OCI-LY1 (cell line): ENCODE results near the gene GRK5.

Experiments used
- EZH2 ChIP-seq: fragments of 200-600 bp; sonication (generic), shearing (Covaris generic); IDR thresholded peaks from 2 replicates; pipeline ENCODE4 v1.8.0; 2017; ENCODE audit warnings: borderline replicate concordance, mixed run types, mild to moderate bottlenecking, antibody characterized with exemption, low read length, moderate library complexity, mixed read lengths
- TF ChIP-seq, protein P1 (sequence below): fragments of 200-600 bp; sonication (generic), shearing (Covaris generic); IDR thresholded peaks from 2 replicates; pipeline ENCODE4 v1.5.1; 2017; ENCODE audit warnings: mild to moderate bottlenecking, antibody characterized with exemption, low read length, moderate library complexity, mixed read lengths

DNA sequence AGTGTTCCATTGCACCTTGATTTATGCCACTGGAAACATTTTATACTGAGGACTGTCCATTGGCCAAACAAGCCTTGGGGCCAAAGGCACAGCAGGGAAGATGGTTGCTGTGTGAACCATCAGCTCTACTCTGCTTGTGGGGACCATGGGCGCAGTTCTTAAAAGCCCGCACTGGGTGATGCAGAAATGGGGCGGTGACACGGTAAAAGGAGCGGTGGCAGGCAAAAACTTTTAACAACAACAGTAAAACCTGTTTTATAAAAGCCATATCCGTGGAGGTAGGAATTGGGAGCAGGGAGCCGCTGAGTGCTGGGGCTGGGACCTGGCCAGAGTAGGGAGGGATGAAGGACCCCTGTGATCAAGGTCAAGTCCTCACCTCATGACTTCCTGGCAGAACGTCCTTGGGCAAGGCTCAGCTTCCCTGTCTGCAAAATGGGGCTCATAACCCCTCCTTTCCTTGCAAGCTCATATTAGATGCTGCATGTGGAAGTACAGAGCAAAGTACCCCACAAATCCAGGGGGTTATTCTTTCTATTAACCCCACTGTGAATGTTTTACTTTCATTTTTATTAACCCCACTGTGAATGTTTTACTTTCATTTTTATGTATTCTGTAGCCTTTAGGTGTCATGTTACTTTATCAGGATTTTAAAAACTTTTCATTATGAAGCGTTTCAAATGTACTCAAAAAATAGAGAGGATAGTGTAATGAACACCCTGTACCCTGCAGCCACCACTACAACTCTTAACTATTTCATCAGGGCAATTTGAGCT, 78.3 kb downstream of the GRK5 start:
- TF ChIP-seq, protein P1, sequence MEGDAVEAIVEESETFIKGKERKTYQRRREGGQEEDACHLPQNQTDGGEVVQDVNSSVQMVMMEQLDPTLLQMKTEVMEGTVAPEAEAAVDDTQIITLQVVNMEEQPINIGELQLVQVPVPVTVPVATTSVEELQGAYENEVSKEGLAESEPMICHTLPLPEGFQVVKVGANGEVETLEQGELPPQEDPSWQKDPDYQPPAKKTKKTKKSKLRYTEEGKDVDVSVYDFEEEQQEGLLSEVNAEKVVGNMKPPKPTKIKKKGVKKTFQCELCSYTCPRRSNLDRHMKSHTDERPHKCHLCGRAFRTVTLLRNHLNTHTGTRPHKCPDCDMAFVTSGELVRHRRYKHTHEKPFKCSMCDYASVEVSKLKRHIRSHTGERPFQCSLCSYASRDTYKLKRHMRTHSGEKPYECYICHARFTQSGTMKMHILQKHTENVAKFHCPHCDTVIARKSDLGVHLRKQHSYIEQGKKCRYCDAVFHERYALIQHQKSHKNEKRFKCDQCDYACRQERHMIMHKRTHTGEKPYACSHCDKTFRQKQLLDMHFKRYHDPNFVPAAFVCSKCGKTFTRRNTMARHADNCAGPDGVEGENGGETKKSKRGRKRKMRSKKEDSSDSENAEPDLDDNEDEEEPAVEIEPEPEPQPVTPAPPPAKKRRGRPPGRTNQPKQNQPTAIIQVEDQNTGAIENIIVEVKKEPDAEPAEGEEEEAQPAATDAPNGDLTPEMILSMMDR: no peak
- TF ChIP-seq EZH2: no peak
